Nephron progenitor cell (in vitro differentiated cells): ENCODE data around the gene HACD2.

Experiments used
- DNase-seq: peaks from one replicate; pipeline ENCODE4 v3.0.0; 2021
- H3K27ac Mint-ChIP-seq: 2 replicates; pipeline ENCODE4 v1.8.0; 2021; ENCODE audit warnings: mild to moderate bottlenecking, moderate library complexity, mixed read lengths
- H3K27me3 Mint-ChIP-seq: 2 replicates; pipeline ENCODE4 v1.8.0; 2021; ENCODE audit warnings: mild to moderate bottlenecking, low read depth, mixed read lengths; ENCODE audit not compliant: poor library complexity
- H3K36me3 Mint-ChIP-seq: 2 replicates; pipeline ENCODE4 v1.8.0; 2021; ENCODE audit warnings: low read depth, mixed read lengths
- H3K4me1 Mint-ChIP-seq: 2 replicates; pipeline ENCODE4 v1.8.0; 2021; ENCODE audit warnings: mixed read lengths
- H3K4me3 Mint-ChIP-seq: 2 replicates; pipeline ENCODE4 v1.8.0; 2021; ENCODE audit warnings: mild to moderate bottlenecking, moderate library complexity, mixed read lengths
- H3K9me3 Mint-ChIP-seq: 2 replicates; pipeline ENCODE4 v1.8.0; 2021; ENCODE audit warnings: mild to moderate bottlenecking, moderate library complexity, mixed read lengths
- CTCF ChIP-seq: fragments of 200-600 bp; sonication (generic); IDR thresholded peaks from 2 replicates; pipeline ENCODE4 v1.5.0; 2021; ENCODE audit warnings: antibody characterized with exemption

The HACD2 gene

GRCh38 chr3:123520656-123521055 lies 64.2 kb downstream of the HACD2 start:
- peaks cover 6% of the 10 kb centered on the region for H3K36me3 Mint-ChIP-seq
- no peak for DNase-seq
- peaks cover 23% of the 10 kb centered on the region for H3K4me1 Mint-ChIP-seq
- no peak overlapping the region for H3K27ac Mint-ChIP-seq
- TF ChIP-seq CTCF: no peak
- H3K4me3 Mint-ChIP-seq: no peak overlapping the region
- no peaks in the 10 kb centered on the region for H3K9me3 Mint-ChIP-seq
- H3K27me3 Mint-ChIP-seq: no peaks in the 10 kb centered on the region

GRCh38 chr3:123518892-123519485 lies 65.9 kb downstream of the HACD2 start:
- DNase-seq: no peak
- Mint-ChIP-seq H3K4me3 (no peak overlapping the region), H3K9me3 (no peaks in the 10 kb centered on the region), H3K4me1 (peaks cover 9% of the 10 kb centered on the region), H3K36me3 (peaks cover 15% of the 10 kb centered on the region), H3K27me3 (no peaks in the 10 kb centered on the region), H3K27ac (no peak overlapping the region)
- TF ChIP-seq CTCF: no peak

GRCh38 chr3:123511726-123512125 lies 73.1 kb downstream of the HACD2 start:
- peaks cover 21% of the 10 kb centered on the region for H3K4me1 Mint-ChIP-seq
- DNase-seq: no peak

GRCh38 chr3:123511084-123511483 lies 73.8 kb downstream of the HACD2 start:
- H3K27ac Mint-ChIP-seq: no peak overlapping the region
- peaks cover 21% of the 10 kb centered on the region for H3K4me1 Mint-ChIP-seq
- peaks cover 35% of the 10 kb centered on the region for H3K9me3 Mint-ChIP-seq
- no peak overlapping the region for H3K4me3 Mint-ChIP-seq
- H3K27me3 Mint-ChIP-seq: peaks cover 4% of the 10 kb centered on the region
- peaks cover 72% of the 10 kb centered on the region for H3K36me3 Mint-ChIP-seq
- no peak for TF ChIP-seq CTCF
- DNase-seq: no peak

More at GRCh38 chr3:123511726-123512125, 73.1 kb downstream of the HACD2 start:
- H3K4me3 Mint-ChIP-seq: no peak overlapping the region
- peaks cover 68% of the 10 kb centered on the region for H3K36me3 Mint-ChIP-seq
- peaks cover 4% of the 10 kb centered on the region for H3K27me3 Mint-ChIP-seq
- H3K9me3 Mint-ChIP-seq: peaks cover 35% of the 10 kb centered on the region
- TF ChIP-seq CTCF: no peak
- H3K27ac Mint-ChIP-seq: peak overlapping the region; percentile 88

- Mint-ChIP-seq H3K4me1 (peaks cover 49% of the 10 kb centered on the region), H3K27me3 (peaks cover 2% of the 10 kb centered on the region), H3K27ac (no peak overlapping the region), H3K36me3 (peaks cover 54% of the 10 kb centered on the region), H3K4me3 (no peak overlapping the region), H3K9me3 (peaks cover 35% of the 10 kb centered on the region)
- no peak for TF ChIP-seq CTCF
- no peak for DNase-seq
These were observed 76.7 kb downstream of the HACD2 start for GRCh38 chr3:123508178-123508577.

- peaks cover 22% of the 10 kb centered on the region for H3K9me3 Mint-ChIP-seq
- DNase-seq: no peak
- H3K4me3 Mint-ChIP-seq: no peak overlapping the region
- H3K4me1 Mint-ChIP-seq: peaks cover 61% of the 10 kb centered on the region
- H3K27me3 Mint-ChIP-seq: peaks cover 4% of the 10 kb centered on the region
- no peak for TF ChIP-seq CTCF
- peak overlapping the region; percentile 89 for H3K27ac Mint-ChIP-seq
- peaks cover 31% of the 10 kb centered on the region for H3K36me3 Mint-ChIP-seq
These were observed 79.0 kb downstream of the HACD2 start for GRCh38 chr3:123505820-123506219.
